ENCODE results near the gene TPPP2.

TPPP2 gene

GRCh38 chr14:21071225-21072030 lies 41.4 kb downstream of the TPPP2 start:
- no peak for TF ChIP-seq CTCF (IDR thresholded peaks at IDR 0.05)
- no peak for TF ChIP-seq ZFX (IDR thresholded peaks at IDR 0.05; ENCODE audit: borderline replicate concordance)
- no peak overlapping the region for H3K27ac ChIP-seq

- TF ChIP-seq CTCF (IDR thresholded peaks at IDR 0.05) (no peak), ZFX (IDR thresholded peaks at IDR 0.05; ENCODE audit: borderline replicate concordance) (no peak)
- H3K27ac ChIP-seq: no peak overlapping the region
Measured at GRCh38 chr14:21072031-21072473, 42.0 kb downstream of the TPPP2 start.

- H3K27ac ChIP-seq: no peak overlapping the region
- TF ChIP-seq CTCF (IDR thresholded peaks at IDR 0.05): no peak
- TF ChIP-seq ZFX (IDR thresholded peaks at IDR 0.05; ENCODE audit: borderline replicate concordance): no peak
Measured at GRCh38 chr14:21072781-21073339, 42.8 kb downstream of the TPPP2 start.

GRCh38 chr14:21073921-21074320 lies 43.9 kb downstream of the TPPP2 start:
- TF ChIP-seq ZFX (IDR thresholded peaks at IDR 0.05; ENCODE audit: borderline replicate concordance) (no peak), CTCF (IDR thresholded peaks at IDR 0.05) (no peak)
- no peak overlapping the region for H3K27ac ChIP-seq

GRCh38 chr14:21074398-21075272 lies 44.6 kb downstream of the TPPP2 start:
- H3K27ac ChIP-seq: no peak overlapping the region
- TF ChIP-seq CTCF (IDR thresholded peaks at IDR 0.05) (no peak), ZFX (IDR thresholded peaks at IDR 0.05; ENCODE audit: borderline replicate concordance) (no peak)

- TF ChIP-seq ZFX (IDR thresholded peaks at IDR 0.05; ENCODE audit: borderline replicate concordance) (no peak), CTCF (IDR thresholded peaks at IDR 0.05) (no peak)
- H3K27ac ChIP-seq: no peak overlapping the region
Measured at GRCh38 chr14:21075719-21076437, 45.9 kb downstream of the TPPP2 start.
